NCI-H526 (cell line): ENCODE measurements around the gene PFKL.

ENCODE experiments used
- DNase-seq, 2 experiments: peaks; one replicate each; lab custom pipeline; 2025; lab: John Stamatoyannopoulos, UW

Gene PFKL

DNA sequence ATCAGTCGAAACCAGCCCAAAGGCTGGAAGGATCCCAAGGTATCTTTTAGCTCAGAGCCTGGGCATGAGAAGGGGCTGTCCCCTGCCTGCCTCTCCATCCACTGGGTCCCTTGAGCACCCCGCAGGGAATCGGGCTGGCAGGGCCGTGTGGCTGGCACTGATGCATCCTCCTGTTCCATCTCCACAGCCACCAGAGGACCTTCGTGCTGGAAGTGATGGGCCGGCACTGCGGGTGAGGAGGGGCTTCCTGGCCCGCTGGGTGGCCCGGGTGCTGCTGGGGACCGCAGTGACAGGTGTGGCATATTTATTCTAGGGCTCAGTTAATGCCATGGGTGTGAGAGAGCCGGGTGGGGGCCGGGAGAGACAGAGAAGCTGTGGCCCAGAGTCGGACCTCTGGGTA, 13.6 kb downstream of the PFKL start:
- DNase-seq: no peak

DNA sequence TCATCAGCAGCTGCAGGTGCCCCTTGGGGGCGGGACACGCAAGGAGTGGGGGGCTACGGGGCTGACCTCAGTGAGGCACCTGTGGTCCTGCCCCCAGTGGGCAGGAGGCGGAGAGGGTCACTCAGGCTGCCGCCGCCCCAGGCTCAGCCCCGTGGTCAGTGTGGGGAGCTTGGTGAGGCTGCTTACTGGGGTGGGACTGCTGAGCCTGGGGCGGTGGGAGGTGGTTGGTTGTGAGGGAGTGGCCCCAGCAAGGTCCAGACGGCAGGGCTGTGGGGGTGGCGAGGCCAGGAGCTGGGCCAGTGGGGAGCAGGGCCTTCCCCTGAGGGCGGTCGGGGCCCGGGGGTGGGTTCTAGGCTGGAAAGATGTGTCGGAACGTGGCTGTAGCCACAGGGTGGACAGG, 14.3 kb downstream of the PFKL start:
- no peak for DNase-seq

DNA sequence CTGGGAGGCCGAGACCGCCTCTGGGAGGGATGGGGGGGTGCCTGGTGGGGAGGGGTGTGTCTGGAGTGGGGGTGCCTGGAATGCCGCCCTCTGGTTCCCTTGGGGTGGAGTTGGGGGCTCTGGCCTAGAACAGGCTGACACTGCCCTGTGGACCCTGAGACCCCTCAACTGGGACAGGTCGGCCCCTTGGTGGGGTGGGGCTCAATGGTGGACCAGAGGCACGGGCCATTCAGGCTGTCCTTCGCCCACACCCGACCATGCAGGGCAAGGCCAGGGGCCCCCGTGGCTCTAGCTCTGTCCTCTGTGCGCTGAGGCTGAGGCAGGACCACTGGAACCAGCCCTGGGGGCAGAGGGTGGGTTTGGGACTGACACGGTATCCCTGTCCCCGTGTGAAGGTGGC, 14.7 kb downstream of the PFKL start:
- DNase-seq: no peak

DNA sequence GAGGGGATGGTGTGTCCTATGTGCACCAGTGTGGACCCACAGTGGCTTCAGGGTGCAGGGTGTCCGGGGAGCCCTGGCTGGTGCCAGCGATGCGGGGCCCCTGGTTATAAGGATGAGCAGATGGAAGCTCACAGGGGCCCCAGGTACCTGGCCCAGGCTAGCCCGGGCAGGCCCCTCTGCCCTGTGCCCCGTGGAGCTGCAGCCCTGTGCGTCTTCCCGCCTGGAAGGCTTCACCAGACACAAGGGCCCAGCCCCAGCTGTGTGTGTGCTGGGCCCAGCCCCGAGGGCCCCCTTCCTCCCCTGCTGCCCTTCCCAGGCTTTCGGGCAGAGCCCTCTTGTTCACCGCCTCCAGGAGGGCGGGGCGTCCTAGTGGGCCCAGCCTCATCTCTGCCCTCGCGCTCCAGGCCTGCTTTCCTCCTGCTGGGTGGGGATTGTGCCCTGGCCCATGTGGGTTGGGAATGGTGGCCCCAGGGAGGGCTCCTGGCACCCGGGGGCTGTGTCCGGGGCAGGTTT, 15.9 kb downstream of the PFKL start:
- no peak for DNase-seq

DNA sequence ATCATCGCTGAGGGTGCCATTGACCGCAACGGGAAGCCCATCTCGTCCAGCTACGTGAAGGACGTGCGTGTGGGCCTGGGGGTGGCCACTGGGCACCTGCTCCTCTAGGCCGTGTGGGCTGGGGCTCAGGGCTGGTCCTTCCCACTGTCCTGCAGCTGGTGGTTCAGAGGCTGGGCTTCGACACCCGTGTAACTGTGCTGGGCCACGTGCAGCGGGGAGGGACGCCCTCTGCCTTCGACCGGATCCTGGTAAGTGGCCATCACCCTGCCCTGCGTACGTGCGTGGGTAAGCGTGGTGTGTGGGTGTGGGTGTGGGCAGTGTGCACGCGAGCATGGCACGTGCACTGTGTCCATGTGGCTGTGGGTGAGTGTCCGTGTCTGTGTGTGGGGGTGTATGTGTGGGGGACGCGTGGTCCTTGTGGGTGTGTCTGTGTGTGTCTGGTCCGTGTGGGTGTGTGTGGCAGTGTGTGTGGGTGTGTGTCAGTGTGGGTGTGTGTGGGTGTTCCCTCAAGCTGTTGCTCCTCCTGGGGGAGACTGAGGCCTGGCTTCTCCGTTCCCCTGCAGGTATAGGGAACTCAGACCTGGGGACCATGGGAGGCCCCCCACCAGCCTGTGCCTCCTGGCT, 16.5 kb downstream of the PFKL start:
- DNase-seq: no peak

DNA sequence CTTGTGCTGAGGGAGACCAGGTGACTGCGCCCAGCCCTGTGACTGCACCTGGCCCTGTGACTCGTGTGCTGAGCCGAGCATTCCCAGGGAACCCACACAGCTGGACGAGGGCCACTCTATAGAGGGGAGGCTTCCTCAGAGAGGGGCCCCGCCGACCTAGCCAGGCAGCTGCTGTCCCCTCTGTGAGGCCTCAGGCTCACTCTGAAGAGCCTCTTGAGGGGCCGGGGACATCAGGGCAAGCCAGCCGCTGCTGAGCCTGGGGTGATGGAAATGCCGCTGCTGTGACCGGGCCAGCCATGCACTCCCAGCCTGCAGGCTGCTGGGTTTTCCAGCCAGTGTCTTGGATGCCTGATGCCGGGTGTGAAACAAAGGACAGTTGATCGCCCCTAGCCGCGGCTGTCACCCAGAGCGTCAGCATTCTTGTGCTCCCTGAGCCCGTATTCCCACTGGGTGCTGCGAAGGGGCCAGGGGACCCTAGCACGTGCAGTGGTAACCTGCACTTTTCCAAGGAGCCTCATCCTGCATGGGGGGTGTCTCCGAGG, 17.5 kb downstream of the PFKL start:
- DNase-seq: no peak

DNA sequence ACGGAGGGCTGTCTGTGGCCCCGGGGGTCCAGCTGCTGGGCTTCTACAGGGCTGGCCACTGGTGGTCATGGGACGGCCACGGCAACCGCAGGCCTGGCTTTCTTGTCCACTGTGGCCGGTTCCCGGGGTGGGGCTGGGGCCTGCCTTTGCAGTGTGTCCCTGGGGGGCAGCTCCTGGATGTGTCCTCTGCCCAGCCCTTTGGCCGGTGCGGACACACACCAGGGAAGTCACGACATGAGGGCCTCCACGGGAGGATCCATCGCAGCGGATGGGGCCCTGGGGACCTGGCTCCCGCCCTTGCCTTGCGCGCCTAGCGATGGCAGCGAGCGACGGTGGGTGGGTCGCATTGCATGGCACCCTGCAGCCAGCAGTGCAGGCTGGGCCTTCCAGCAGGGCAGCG, 18.0 kb downstream of the PFKL start:
- DNase-seq: no peak

DNA sequence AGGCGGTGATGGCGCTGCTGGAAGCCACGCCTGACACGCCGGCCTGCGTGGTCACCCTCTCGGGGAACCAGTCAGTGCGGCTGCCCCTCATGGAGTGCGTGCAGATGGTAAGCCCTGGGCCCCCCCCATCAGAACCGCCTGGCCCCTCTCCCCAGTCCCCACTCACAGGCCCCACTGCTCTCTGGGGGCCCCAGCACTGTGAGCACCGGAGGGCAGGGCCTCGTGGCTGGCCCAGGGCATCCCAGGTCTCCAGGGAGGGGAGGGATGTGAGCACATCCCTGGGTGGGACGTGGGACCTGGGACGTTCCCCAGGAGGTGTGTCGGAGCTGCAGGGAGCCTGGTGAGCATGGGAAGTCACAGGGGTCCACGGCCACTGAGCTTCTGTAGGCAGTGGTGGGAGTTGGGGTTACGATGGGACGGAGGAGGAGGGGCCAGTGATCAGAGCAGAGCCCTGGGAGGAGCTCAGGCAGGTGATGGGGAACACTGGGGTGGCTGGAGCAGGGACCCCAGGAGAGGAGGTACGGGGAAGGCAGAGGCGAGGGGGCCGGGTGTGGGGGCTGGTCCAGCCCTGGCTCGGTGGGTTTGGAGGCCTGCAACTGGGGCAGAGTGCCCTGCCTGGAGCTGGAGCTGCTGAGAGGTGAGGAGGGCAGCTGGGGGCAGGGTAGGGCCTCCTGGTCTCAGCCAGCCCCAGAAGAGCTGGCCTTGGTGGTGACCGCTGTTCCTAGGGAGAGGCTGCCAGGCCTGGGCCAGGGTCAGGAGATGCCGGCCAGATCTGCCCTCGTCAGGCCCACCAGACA, 18.8 kb downstream of the PFKL start:
- DNase-seq: no peak

DNA sequence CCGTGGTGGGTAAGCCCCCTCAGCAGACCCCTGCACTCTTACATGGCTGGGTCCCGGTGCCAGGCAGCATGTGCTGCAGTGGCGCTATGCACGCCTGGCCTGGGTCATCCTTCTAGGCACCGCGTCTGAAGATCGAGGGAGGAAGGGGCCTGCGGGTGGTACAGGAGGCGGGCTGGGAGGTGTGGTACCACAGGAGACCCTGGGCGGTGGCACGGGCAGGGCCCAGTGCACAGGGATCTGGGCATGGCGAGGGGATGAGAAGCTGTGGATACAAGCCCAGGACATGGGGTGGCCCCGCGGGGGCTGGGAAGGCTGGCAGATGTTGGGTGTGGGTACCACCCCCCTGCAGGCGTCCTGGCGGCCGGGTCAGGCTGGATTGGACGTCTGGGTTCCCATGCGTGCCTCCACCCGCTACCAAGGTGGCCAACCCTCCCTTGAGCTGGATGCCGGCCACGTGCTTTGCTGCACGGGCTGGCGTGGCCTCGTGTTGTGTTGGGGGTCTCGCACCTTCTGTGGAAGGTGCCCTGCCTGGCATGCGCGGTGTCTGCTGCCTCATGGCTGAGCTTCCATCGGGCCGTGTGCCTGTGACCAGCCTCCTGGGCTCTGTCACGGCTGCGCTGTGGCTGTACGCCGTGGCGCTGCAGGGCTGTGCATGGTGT, 19.7 kb downstream of the PFKL start:
- DNase-seq: no peak

DNA sequence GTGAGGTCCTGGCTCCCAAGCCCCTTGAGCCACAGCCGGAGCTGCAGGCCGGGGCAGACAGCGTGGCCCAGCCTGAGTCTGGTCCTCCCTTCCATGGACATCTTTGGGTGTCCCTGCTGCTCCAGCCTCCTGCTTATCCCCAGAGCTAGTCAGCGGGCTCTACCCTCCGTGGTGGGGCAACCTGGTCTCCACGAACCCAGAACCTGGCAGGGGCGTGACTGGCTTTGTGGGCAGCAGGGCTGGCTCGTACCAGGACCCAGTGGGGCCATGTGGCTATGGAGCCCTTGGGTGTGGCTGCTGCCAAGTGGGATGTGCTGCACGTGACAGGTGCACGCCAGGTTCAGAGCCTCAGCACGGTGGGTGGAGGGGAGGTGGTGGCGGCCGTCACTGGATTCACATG, 21.0 kb downstream of the PFKL start:
- DNase-seq: no peak

DNA sequence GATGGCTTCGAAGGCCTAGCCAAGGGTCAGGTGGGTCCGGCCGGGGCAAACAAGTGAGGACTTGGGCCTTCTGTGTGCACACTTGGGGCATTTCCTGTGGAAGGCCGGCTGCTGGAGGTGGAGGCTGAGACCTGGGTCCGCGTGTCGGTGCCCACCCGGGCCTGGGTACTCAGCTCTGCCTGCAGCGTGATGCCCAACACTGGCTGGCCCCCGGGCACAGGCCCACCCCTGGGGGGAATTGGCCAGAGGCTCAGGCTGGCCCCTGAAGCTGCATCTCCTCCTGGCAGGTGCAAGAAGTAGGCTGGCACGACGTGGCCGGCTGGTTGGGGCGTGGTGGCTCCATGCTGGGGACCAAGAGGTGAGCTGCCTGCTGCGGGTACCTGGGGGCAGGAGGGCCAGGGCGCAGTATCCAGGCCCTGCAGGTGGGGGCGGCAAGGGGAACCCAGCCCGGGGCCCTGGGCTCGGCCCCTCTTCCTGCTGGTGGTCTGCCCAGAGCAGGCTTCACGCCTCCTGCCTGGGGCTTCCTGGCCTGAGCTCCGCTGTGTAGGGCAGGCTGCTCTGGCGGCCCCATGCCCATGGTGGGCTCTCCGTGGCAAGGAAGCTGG, 22.1 kb downstream of the PFKL start:
- no peak for DNase-seq

DNA sequence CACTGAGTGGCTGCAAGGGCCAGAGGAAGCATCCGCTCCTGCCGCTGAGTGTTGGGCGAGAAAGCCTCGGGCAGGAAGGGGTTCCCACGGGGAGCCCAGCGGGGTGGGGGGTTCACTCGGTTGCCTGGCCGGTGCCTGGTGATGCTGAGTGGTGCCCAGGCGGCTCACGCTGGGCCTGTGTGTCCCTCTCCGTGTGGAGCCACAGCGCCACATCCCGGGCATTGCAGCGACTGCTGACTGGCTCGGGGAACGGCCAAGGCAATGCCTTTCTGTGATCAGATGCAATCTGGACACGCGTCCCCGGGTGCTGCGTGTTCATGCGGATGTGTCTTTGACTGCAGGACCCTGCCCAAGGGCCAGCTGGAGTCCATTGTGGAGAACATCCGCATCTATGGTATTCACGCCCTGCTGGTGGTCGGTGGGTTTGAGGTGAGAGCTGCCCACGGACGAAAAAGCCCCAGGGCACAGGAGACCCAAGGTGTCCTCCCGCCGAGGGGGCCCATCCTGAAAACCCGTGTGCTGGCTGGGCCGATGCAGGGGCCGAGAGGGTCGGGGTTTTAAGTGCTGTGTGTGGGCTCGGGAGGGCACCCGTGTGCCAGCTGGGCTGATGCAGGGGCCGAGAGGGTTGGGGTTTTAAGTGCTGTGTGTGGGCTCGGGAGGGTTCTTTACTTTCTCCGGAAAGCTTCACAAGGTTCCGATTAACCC, 22.9 kb downstream of the PFKL start:
- no peak for DNase-seq

DNA sequence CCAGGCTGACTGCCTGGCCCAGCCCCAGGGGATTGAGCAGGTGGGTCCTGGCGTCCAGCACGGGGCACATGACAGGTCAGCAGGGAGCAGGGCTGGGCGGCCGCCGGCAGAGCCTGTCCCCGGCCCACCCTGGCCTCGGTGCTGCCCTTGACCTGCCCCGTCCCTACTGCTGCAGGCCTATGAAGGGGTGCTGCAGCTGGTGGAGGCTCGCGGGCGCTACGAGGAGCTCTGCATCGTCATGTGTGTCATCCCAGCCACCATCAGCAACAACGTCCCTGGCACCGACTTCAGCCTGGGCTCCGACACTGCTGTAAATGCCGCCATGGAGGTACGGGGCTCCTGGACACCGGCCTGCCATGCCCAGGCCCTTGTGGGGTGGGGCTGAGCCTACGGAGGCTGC, 23.7 kb downstream of the PFKL start:
- no peak for DNase-seq

DNA sequence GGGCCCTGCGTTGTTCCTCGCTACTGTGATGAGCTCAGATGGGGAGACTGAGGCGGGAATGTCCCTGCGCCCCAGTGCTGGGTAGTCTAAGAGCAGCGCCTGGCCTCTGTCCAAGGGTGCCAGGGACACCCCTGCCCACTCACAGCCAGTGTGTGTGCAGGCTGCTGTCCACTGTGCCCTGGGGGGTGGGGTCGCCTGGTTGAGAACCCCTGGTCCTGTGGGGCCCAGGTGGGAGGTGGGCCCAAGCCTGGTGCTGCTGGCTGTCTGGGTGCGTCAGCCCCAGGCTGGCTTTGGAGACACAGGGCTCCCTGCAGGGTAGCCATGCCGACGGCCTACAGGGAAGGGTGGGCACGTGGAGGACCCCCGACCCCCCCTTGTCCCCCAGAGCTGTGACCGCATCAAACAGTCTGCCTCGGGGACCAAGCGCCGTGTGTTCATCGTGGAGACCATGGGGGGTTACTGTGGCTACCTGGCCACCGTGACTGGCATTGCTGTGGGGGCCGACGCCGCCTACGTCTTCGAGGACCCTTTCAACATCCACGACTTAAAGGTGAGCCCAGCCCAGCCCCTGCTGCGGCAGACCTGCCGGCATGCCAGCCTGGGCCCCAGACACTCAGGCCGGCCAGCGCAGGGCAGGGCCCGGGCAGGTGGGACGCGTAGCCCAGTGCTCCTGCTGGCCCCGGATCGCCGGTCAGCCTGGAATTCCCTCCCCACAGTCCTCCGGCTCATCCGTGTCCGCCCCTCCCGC, 24.4 kb downstream of the PFKL start:
- no peak for DNase-seq

DNA sequence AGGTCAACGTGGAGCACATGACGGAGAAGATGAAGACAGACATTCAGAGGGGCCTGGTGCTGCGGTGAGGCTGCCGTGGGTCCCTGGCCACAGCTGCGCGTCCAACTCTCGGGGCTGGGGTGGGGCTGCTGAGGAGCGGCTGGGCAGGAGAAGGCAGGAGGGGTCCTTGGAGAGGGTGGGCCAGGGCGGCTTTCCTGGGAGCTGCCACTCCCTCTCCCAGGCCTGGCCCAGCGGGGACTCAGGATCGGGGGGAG, 24.9 kb downstream of the PFKL start:
- no peak for DNase-seq

DNA sequence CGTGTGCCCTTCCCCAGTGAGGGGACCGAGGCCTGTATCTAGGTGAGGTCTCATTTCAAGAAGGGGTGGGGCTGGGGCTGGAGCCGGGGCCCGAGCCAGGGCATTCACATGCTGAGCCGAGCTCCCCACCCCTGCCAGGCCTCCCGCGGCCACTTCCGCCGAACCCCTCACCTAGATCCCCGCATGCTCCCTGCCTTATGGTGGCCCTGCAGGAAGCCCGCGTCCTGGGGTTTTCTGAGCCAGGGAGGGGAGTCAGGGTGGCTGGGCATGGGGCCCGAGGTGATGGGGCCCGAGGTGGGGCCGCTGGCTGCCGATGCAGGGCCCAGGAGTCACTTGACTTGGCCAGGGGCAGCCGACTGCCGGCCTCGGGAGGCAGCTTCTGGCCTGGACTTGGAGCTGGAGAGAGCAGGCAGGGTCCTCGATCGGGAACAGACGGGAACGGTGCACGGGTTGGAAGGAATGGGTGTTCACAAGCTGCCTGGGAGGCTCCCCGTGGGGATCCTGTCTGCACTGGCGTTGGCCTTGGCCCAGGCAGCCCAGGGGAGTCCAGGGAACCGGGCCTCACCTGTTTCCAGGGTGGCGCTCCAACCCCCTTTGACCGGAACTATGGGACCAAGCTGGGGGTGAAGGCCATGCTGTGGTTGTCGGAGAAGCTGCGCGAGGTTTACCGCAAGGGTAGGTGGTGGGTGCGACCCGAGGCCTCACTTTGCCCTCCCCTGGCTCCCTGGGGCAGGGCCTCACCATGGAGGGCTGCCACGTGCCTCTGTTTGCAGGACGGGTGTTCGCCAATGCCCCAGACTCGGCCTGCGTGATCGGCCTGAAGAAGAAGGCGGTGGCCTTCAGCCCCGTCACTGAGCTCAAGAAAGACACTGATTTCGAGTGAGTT, 25.8 kb downstream of the PFKL start:
- DNase-seq: no peak

DNA sequence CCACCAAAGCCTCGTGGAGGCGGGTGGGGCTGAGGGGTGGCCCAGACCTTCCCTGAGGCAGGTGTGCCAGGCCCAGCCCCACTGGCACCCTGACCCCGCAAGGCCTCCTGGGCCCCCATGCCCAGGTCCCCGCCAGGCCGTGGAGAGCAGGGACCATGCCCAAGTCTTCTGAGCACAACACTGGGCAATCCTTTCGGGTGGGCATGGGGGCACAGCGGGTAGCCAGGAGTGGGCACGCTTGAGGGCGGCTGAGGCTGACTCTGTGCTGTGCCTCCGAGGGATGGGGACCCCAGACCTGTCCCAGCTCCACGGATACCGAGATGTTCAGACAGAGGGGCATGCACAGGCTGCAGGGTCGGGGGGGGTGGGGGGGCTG, 26.4 kb downstream of the PFKL start:
- no peak for DNase-seq

DNA sequence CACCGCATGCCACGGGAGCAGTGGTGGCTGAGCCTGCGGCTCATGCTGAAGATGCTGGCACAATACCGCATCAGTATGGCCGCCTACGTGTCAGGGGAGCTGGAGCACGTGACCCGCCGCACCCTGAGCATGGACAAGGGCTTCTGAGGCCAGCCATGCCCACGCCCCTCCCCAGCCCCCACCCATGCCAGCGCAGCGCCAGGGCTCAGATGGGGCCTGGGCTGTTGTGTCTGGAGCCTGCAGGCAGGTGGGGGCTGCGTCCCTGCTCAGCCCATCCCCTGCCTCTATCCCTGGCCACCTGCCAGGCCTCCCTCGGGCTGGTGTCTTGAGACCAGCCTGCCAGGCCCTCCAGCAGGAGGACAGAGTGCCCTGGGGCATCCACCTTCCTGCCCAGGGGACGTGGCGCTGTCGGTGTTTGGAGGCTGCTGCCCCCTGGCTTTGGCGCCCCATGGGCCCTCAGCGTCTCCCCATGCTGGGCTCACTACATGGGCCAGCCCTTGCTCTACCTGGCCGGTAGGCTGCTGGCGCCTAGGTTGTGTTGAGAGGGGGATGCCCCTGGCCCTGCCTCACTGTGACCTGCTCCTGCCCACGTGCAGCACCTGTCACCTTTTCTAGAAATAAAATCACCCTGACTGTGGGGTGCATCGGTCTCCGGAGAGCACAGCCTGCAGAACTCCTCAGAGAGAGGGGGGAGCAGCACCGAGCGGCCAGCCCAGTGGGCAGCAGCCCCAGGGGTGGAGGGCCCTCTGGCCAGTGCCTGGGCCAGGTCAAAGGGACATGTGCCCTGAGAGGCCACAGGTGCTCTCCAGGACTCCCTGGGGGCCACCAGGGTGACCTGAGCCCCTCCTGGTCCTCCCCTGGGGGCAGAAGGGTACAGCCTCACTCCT, 27.1 kb downstream of the PFKL start:
- no peak for DNase-seq

DNA sequence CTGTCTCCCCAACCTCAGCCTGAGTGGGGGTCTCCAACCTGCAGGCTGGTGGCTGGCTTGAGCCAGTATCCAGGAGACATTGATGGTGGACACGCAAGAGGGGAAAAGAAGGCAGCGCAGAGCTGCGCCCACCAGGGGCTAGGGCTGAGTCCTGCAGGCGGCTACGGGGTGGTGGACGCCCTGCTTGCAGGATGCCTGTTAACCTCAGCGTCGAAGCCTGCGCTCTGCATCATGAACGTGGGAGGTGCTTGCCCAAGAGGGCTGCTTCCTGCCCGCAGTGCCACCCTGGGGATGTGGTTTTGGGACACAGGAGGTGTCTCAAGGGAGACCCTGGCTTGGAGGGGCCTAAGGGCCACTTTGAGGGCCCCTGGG, 27.7 kb downstream of the PFKL start:
- no peak for DNase-seq
